Ramos (cell line): ENCODE results near the gene RALY.

Source experiments
- in situ Hi-C: fragments of 300-500 bp; cut with MboI; formaldehyde crosslinking; loops from one replicate; pipeline ENCODE4 v1.14.3; 2022; ENCODE audit warnings: low sequenced_read_pairs; ENCODE audit not compliant: unreplicated experiment

Gene RALY

DNA sequence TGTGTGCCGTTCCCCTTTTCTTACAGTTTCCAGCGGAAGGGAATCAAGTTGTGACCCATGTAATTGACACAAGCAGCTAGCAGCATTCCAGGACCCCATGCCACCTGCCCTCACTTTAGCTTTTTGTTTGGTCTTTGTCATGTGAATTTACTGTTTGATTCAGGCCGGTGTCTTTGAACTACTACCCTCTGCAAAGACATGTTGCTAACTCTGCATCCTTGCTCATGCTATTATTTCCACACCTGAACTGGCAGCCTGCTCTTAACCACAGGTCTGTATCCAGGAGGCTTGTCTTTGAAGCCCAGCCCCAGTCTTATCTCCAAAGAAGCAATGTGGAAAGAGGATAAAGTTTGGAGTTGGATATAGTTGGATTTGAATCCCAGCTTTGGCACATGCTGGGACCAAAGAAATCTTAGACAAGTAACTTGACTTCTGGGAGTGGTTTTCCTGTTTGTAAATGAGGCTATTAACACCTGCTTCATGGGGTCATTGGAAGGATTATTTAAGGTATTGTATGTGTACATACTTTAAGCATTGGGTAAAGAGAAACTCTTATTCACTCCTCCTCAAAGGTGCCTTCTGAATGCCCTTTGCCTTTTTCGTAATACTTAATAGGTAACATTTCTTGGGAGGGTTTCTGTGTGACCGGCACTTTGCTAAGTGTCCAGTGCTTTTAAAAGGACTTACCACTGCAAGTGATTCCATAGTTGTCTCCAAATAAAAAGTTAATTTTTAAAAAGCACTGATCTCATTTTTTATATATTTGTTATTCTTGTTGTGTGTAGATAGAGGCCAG lies 52.4 kb downstream of the RALY start:
- in situ Hi-C loops: no loop called here

- in situ Hi-C loops: no loop called here
Observed at GRCh38 chr20:34047010-34047687, 53.4 kb downstream of the RALY start.

DNA sequence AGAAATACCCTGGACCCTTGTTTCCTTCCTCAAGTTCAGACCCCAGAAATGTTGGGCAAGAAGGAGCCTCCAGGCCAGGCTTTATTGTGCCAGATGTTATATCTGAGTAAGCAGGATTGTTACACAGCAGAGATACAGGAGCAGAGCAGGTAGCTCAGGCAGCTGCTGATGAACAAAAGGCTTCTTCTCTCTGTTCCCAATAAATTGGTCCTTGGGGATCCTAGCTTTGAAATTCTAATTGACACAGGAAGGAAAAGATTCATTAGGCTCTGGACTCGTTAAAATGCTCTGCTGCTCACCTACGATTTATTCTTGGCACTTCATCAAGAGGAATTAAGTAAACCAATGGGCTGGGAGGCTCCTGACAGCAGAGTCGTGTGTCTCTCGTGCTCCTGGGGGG lies 54.2 kb downstream of the RALY start:
- in situ Hi-C loops: no loop called here

- in situ Hi-C loops: no loop called here
Observed at GRCh38 chr20:34049389-34049788, 55.7 kb downstream of the RALY start.

DNA sequence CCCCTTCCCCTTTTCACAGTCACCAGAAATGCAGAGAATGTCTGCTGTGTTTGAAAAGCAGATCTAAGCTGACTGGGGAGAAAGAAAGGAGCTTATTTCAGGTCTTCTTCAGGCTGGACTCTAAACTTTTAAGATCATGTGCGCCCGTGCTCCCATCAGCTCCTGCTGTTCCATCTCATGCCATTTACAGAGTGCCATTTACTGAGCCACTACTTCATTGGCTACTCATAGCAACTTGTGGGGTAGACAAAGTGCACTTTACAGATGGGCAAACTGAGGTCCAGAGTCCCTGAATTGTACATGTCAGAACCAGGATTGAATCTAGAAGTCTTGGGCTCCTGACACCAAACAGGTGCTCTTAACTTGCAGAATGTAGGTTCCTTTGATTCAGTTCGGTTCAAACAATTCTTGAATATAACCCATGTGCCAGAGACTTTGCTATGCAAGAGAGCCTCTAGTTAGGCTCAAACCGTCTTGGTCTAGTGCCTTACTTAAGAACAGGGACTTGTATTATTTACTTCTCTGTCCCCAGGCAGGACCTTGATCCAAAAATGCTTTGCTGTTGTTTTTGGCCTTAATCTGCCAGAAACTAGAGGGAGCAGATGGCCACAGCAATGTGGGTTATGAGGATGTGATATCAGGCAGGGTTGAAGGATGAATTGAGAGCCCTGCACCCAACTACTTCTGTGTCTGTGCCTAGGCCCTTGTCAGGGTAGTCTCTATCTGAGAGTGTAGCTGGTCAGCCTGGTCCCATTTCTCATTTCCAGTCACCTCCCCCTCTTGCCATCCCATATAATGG lies 56.4 kb downstream of the RALY start:
- in situ Hi-C loops: no loop called here

DNA sequence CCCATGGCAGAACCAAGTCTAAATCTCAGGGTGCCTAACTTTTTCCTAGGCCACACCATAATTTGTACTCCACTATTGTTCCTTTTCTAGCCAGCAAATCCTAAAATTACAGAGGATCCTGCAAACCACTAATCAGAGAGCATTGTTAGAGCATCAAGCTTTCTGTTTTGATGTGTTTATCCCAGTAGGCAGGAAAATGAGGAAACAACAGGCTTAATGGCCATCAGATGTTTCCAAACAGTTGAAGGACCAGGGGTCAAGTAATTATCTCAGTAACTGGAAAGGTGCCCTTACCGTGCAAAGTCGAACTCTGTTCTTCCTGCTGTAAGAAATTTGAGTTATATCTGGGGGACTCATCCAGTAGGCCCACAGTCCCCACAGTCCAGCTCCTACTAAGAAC lies 58.7 kb downstream of the RALY start:
- in situ Hi-C loops: no loop called here

GRCh38 chr20:34055290-34055689 lies 61.6 kb downstream of the RALY start:
- in situ Hi-C loops: no loop called here

DNA sequence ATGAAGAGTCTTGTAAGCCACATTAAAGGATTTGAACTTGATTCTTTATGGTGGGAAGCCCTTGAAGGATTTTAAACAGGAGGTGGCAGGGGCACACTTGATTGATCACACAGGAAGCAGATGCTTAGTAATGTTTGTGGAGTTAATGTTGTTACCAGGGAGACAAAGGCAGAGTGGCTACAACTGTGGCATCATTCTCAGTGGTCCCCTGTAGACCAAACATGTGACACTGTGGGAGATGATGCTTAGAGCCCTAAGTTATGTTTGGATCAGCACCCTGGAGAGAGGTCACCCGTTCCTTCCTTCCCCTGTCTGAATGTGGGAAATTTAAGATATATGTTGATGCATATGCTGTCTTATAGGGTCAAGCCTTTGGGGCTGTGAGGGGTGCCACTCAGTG lies 65.1 kb downstream of the RALY start:
- in situ Hi-C loops: no loop called here

- in situ Hi-C loops: no loop called here
Observed at GRCh38 chr20:34060970-34061369, 67.3 kb downstream of the RALY start.

DNA sequence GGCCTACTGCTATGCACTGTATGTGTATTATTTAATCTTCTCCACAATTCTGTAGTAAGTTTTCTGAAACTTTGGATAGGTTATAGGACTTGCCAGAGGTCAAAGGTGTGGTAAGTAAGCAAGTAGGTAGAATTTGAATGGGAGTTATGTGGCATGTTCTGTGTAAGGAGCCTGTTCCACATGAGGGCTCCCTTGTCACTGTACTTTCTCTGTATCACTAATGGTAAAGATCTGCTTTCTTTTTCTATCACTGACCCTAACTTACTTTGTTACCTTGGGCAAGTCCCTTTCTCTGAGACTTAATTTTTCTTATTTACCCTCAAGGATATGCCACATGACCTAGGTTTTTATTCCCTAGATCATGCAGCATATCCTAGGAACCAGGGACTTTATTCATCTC lies 68.0 kb downstream of the RALY start:
- in situ Hi-C loops: no loop called here

DNA sequence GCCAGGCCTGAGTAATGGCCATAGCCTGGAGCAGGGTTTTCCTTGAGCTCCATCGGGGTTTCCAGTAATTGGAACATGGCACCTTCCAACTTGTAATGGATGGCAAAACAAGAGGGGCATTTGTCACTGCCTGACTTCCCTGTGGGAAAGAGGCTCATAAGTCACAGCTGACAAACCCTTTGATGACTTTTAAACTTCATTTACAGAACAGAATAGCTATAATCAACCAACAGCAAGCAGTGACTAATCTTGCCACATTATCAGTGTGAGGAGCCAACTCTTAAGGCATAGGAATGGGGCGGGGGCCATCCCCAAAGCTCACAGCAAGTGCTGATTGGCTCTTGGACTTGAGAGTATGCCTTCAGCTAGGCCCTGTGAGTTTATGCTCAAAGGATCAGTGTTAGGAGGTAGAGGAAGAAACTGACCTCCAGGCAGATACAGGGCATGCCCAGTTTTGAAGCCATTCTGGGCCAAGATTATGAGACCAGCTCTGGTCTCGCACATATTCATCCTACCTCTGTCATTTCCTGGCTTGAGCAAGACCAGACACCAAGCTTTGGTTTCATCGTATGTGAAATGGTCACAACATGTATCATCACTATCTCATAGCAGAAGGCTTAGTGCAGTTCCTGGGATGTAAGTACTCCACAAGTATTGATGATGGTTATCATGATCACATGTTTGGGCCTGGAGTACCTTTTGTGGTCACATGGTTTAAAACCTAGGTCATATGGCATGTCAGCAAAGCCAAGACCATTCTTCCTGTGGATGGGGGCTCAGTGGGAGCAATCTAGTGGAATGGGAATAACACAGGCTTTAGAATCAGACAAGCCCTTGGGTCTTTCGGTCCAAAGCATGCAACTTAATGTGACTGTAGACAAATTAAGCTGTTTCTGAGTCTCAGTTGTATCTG lies 69.1 kb downstream of the RALY start:
- in situ Hi-C loops: no loop called here

DNA sequence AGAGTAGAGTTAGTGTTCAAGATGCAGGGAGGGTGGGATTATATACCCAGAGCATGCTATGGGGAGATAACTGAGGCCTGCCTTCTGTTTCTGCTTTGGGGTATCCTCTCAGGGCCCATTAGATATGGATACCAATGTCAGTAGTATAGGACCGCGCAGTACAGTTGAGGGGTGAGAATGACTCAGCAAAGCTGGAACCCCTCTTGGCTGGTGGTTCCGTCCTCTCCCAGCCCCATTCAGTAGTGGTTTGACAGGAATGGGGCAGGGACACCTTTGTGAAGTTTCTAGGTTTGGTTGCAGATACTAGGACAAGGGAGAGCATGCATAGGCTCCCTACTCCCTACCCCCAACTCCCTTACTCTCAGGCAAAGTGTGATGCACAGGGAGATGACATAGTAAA lies 70.6 kb downstream of the RALY start:
- in situ Hi-C loops: no loop called here

DNA sequence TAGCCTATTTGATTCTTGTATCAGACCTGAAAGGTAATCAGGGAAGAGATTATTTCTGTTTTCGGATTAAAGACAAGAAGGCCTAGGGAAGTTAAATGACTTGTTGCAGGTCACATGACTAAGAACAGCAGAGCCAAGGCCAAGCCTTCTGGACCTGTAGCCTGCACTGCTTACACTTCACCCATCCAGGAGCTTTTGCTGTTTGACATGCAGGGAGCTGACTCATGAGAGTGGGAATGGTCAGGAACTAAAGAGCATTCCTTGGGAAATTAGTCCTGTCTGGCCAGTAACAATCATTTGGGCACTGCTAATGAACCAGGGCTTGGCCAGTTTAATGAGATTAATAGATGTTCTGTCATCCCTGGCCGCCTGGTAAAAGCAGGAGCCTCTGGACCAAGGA lies 71.5 kb downstream of the RALY start:
- in situ Hi-C loops: loop anchor here (5.0 kb wide), 1 partner anchor 203 kb away; no protein-coding TSS in a partner anchor

DNA sequence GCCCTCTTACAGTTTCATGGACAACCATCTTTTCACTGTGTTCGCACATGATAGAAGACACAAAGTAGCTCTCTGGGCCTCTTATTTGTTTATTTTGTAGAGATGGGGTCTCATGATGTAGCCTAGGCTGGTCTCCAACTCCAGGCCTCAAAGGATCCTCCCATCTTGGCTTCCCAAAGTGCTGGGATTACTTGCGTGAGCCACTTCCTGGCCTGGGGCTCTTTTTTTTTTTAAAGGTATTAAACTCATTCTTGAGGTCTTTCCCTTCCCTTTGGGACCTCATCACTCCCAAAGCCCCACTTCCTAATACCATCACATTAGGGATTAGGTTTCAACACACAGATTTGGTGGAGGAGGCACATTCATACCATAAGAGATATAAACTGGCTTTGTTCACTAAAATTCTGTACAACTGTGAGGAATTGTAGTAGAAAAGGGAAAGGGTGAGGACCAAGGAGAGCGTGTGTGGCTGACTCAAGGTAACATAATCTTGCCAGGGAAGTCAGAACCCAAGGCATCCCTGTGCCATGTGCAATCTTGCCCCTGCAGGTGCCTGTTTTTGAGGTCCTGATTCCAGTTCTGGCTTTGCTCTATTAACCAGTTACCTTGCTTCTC lies 72.9 kb downstream of the RALY start:
- in situ Hi-C loops: loop anchor here (5.0 kb wide), 1 partner anchor 204 kb away; no protein-coding TSS in a partner anchor

GRCh38 chr20:34068001-34068400 lies 74.3 kb downstream of the RALY start:
- in situ Hi-C loops: loop anchor here (5.0 kb wide), 1 partner anchor 206 kb away; no protein-coding TSS in a partner anchor

GRCh38 chr20:34069341-34070078 lies 75.8 kb downstream of the RALY start:
- in situ Hi-C loops: loop anchor here (5.0 kb wide), 1 partner anchor 207 kb away; no protein-coding TSS in a partner anchor

- in situ Hi-C loops: no loop called here
Observed at GRCh38 chr20:34070079-34070439, 76.3 kb downstream of the RALY start.

GRCh38 chr20:34070859-34071258 lies 77.1 kb downstream of the RALY start:
- in situ Hi-C loops: no loop called here

DNA sequence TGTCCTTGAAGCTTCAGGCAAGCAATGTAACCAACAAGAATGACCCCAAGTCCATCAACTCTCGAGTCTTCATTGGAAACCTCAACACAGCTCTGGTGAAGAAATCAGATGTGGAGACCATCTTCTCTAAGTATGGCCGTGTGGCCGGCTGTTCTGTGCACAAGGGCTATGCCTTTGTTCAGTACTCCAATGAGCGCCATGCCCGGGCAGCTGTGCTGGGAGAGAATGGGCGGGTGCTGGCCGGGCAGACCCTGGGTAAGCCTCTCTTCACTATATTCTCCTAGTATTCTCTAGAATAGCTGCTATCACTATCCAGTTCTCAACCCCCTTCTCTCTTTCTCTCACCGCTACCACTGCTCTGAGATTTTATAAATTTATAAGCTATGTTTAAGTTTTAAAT lies 78.4 kb downstream of the RALY start:
- in situ Hi-C loops: no loop called here
